ENCODE results near the gene PCSK2.

PCSK2 gene

GRCh38 chr20:17503301-17504065 lies 276.6 kb downstream of the PCSK2 start:
- Histone ChIP-seq H3K36me3 (replicated peaks; ENCODE audit: insufficient read depth, low read length) (no peaks in the 10 kb centered on the region), H2AFZ (ENCODE audit: low read length) (no peak overlapping the region), H3K9ac (ENCODE audit: low read length) (no peak overlapping the region), H3K79me2 (ENCODE audit: low read length) (no peaks in the 10 kb centered on the region), H3K27ac (ENCODE audit: low read length) (no peak overlapping the region), H3K27me3 (replicated peaks; ENCODE audit: insufficient read depth, low read length) (no peaks in the 10 kb centered on the region), H3K4me1 (ENCODE audit: low read length) (peaks cover 14% of the 10 kb centered on the region; the same call in 1 of the 2 replicates), H3K4me2 (ENCODE audit: low read depth, low read length) (no peak overlapping the region), H3K4me3 (ENCODE audit: low read length) (no peak overlapping the region), H3K9me2 (replicated peaks; ENCODE audit: insufficient read depth, low read length) (no peaks in the 10 kb centered on the region), H3K9me3 (replicated peaks; ENCODE audit: insufficient read depth, low read length) (no peaks in the 10 kb centered on the region), H4K20me1 (ENCODE audit: insufficient read depth, low read length) (no peaks in the 10 kb centered on the region), H3F3A (ENCODE audit: insufficient read depth, low read length) (no peaks in the 10 kb centered on the region)
- TF ChIP-seq CTCF (IDR thresholded peaks at IDR 0.05; ENCODE audit: low read length) (no peak), EZH2phosphoT487 (IDR thresholded peaks at IDR 0.05; ENCODE audit: low read length) (no peak), EZH2 (optimal IDR thresholded peaks at IDR 0.05; ENCODE audit: low read depth, low read length) (no peak)
- no peak for DNase-seq

DNA sequence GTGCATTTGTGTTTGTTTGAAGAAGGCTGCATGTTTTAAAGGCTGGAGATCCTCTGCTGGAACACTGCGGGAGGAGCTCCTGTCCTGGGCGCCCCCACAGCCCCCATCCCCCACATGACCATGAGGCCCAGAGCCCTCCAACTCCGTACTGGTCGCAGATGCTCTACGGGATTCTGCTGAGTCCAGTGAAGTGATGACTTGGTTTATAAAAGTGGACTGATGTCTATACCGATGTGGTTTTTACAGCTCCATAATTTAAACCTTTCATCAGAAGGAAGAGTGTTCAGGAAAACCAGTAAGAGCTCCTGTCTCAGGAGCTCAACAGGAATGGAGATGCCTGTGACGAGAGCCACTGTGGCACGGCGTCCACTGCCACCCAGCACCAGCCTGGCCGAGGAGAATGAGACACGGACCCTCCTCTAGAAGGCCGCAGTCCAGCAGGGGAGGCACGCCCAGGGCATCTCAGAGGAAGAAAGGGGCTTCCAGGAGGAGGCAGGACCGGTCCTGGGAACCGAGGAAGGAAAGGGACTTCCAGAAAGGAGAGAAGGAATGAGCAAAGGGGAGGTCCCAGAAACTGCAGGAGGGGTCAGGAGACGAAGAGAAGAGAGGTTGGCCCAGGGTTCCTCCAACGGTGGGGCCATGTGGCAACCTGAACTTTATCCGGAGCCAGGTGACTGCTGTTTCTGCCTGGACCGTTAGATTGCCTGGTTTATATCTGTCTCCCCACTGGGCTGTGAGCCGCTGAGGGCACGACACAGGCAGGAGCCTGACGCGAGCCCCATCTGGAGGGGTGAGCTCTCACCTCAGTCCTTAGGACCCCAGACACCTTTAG lies 277.4 kb downstream of the PCSK2 start:
- TF ChIP-seq EZH2 (optimal IDR thresholded peaks at IDR 0.05; ENCODE audit: low read depth, low read length) (no peak), EZH2phosphoT487 (IDR thresholded peaks at IDR 0.05; ENCODE audit: low read length) (no peak), CTCF (IDR thresholded peaks at IDR 0.05; ENCODE audit: low read length) (no peak)
- Histone ChIP-seq H3K27me3 (replicated peaks; ENCODE audit: insufficient read depth, low read length) (no peaks in the 10 kb centered on the region), H3K4me1 (ENCODE audit: low read length) (peaks cover 14% of the 10 kb centered on the region; the same call in 1 of the 2 replicates), H3K36me3 (replicated peaks; ENCODE audit: insufficient read depth, low read length) (no peaks in the 10 kb centered on the region), H3K4me3 (ENCODE audit: low read length) (peak overlapping the region; percentile 72), H3K4me2 (ENCODE audit: low read depth, low read length) (peak overlapping the region; percentile 93), H3K79me2 (ENCODE audit: low read length) (no peaks in the 10 kb centered on the region), H3F3A (ENCODE audit: insufficient read depth, low read length) (no peaks in the 10 kb centered on the region), H4K20me1 (ENCODE audit: insufficient read depth, low read length) (no peaks in the 10 kb centered on the region), H3K27ac (ENCODE audit: low read length) (no peak overlapping the region), H3K9ac (ENCODE audit: low read length) (peak overlapping the region; percentile 37; the same call in 1 of the 2 replicates), H3K9me3 (replicated peaks; ENCODE audit: insufficient read depth, low read length) (no peaks in the 10 kb centered on the region), H2AFZ (ENCODE audit: low read length) (peak overlapping the region; percentile 92), H3K9me2 (replicated peaks; ENCODE audit: insufficient read depth, low read length) (no peaks in the 10 kb centered on the region)
- DNase-seq = peak; percentile 11

DNA sequence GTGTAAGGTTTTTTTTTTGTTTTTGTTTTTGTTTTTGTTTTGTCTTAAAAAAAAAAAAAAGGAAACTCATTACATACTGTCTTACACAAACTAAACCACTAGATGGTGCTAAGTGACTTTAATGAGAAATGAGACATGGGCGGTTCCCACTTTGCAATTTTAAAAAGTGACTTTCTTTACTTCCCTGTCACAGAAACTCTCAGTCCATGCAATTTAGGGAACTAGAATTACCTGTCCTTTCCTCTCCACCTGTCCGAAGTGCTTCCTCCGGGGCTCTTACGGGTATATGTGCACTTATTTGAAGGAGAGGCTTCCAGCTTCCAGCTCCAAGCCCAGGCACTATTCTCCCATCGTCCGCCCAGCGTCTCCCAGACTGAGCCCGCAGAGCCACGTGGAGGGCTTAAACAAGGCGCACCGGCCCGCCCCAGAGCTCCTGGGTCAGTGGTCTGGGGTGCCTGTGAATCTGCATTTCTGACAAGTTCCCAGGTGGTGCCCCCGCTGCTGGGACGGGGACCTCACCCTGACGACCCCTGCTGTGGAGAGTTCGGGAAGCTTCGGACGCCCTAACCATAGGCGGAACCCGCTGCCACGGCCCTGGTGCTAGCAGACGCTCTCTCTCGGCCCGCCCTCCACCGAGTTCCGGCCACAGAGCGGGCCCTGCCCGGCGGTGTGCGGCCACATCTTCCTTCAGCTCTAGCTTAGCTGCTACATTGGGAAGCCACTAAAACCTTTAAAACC lies 278.2 kb downstream of the PCSK2 start:
- peak overlapping the region; percentile 72 for H3K4me3 ChIP-seq (ENCODE audit: low read length)

More for the DNA sequence above, 278.2 kb downstream of the PCSK2 start:
- DNase-seq = peak; percentile 80
- Histone ChIP-seq H2AFZ (ENCODE audit: low read length) (peak overlapping the region; percentile 92), H3K9me3 (replicated peaks; ENCODE audit: insufficient read depth, low read length) (no peaks in the 10 kb centered on the region), H3K9me2 (replicated peaks; ENCODE audit: insufficient read depth, low read length) (no peaks in the 10 kb centered on the region), H3K36me3 (replicated peaks; ENCODE audit: insufficient read depth, low read length) (no peaks in the 10 kb centered on the region), H3K79me2 (ENCODE audit: low read length) (no peaks in the 10 kb centered on the region), H3K4me2 (ENCODE audit: low read depth, low read length) (peak overlapping the region; percentile 93), H3F3A (ENCODE audit: insufficient read depth, low read length) (no peaks in the 10 kb centered on the region), H3K9ac (ENCODE audit: low read length) (peak overlapping the region; percentile 37), H3K4me1 (ENCODE audit: low read length) (peaks cover 14% of the 10 kb centered on the region; the same call in 1 of the 2 replicates), H3K27ac (ENCODE audit: low read length) (no peak overlapping the region), H3K27me3 (replicated peaks; ENCODE audit: insufficient read depth, low read length) (no peaks in the 10 kb centered on the region), H4K20me1 (ENCODE audit: insufficient read depth, low read length) (no peaks in the 10 kb centered on the region)
- TF ChIP-seq CTCF (IDR thresholded peaks at IDR 0.05; ENCODE audit: low read length) (peak; percentile 74), EZH2 (optimal IDR thresholded peaks at IDR 0.05; ENCODE audit: low read depth, low read length) (no peak), EZH2phosphoT487 (IDR thresholded peaks at IDR 0.05; ENCODE audit: low read length) (no peak)
